Gastrocnemius medialis (tissue), 4 donors: ENCODE results near the gene IFT81. TPM values are rescaled to one million over a fixed set of nuclear protein-coding genes. Genes with fewer than 3 reads are reported as not detected.

Experiments
- ATAC-seq, 2 donors: fragments of 150-250 bp; one replicate each; pipeline ENCODE4 v1.9.1; 2016
- DNase-seq, 2 donors: peaks; one replicate each; pipeline ENCODE4 v3.0.0-alpha.2; 2019
- H3K27ac ChIP-seq, 4 donors: fragments of 200-600 bp; sonication (generic); 1 replicate in 1 of 4; 2 replicates in 3 of 4; pipeline ENCODE4 v1.5.1; 2016 to 2018; ENCODE audit warnings: mild to moderate bottlenecking in 2 of 4, moderate library complexity in 1 of 4
- H3K27me3 ChIP-seq, 3 donors: fragments of 200-600 bp; sonication (generic) in 2 of 3; 1 replicate in 1 of 3; 2 replicates in 2 of 3; pipeline versions ENCODE4 v1.5.1 to v1.6.0; 2016 to 2019; ENCODE audit warnings: mild to moderate bottlenecking in 1 of 3, moderate library complexity in 1 of 3
- H3K36me3 ChIP-seq, 2 donors: fragments of 200-600 bp; sonication (generic) in 1 of 2; one replicate each; pipeline ENCODE4 v1.5.1; 2017 to 2018
- H3K4me1 ChIP-seq, 2 donors: fragments of 200-600 bp; sonication (generic) in 1 of 2; one replicate each; pipeline ENCODE4 v1.5.1; 2016 to 2017; ENCODE audit warnings: mild to moderate bottlenecking in 2 of 2
- H3K4me3 ChIP-seq, 4 donors: fragments of 200-600 bp; sonication (generic) in 3 of 4; 1 replicate in 1 of 4; 2 replicates in 3 of 4; pipeline ENCODE4 v1.5.1; 2016 to 2019; ENCODE audit warnings: mild to moderate bottlenecking in 2 of 4
- H3K9me3 ChIP-seq, 3 donors: fragments of 200-600 bp; sonication (generic) in 2 of 3; 1 replicate in 1 of 3; 2 replicates in 2 of 3; pipeline ENCODE4 v1.5.1; 2016 to 2019
- POLR2A ChIP-seq, 2 donors: fragments of 450-650 bp; IDR thresholded peaks; one replicate each; pipeline ENCODE4 v1.6.1; 2017; ENCODE audit warnings: antibody characterized with exemption in 2 of 2, mild to moderate bottlenecking in 2 of 2, moderate library complexity in 2 of 2
- in situ Hi-C, 4 donors: fragments of 200-750 bp; cut with MboI; loops; one replicate each; pipeline versions ENCODE4 v1.15.0 to v1.8.0; 2017; ENCODE audit warnings: low sequenced_read_pairs in 4 of 4
- intact Hi-C: fragments of 100-400 bp; cut with DNase I; formaldehyde crosslinking; loops from one replicate; pipeline ENCODE4 v1.15.1; 2023; ENCODE audit warnings: low total_unique reads
- total RNA-seq, 4 donors: library from RNA; depleted of rRNA; stranded (reverse); fragments of >200 nt; gene quantifications; one replicate each; pipeline versions ENCODE4 v1.1.0 to v1.2.3, GENCODE V29; 2016
- TF ChIP-seq, protein P1 (sequence below), 5 experiments: fragments of 450-650 bp in 3 of 5; fragments of 200-600 bp in 2 of 5; sonication (generic) in 2 of 5; IDR thresholded peaks in 4 of 5; conservative IDR thresholded peaks in 1 of 5; 1 replicate in 4 of 5; 2 replicates in 1 of 5; pipeline ENCODE4 v1.5.1; 2016 to 2019; ENCODE audit warnings: antibody characterized with exemption in 5 of 5, mild to moderate bottlenecking in 3 of 5, moderate library complexity in 3 of 5

The IFT81 gene, protein sequence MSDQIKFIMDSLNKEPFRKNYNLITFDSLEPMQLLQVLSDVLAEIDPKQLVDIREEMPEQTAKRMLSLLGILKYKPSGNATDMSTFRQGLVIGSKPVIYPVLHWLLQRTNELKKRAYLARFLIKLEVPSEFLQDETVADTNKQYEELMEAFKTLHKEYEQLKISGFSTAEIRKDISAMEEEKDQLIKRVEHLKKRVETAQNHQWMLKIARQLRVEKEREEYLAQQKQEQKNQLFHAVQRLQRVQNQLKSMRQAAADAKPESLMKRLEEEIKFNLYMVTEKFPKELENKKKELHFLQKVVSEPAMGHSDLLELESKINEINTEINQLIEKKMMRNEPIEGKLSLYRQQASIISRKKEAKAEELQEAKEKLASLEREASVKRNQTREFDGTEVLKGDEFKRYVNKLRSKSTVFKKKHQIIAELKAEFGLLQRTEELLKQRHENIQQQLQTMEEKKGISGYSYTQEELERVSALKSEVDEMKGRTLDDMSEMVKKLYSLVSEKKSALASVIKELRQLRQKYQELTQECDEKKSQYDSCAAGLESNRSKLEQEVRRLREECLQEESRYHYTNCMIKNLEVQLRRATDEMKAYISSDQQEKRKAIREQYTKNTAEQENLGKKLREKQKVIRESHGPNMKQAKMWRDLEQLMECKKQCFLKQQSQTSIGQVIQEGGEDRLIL
- total RNA-seq = 1 to 10 TPM; 3.3 to 4.5 (median 3.7) TPM

DNA sequence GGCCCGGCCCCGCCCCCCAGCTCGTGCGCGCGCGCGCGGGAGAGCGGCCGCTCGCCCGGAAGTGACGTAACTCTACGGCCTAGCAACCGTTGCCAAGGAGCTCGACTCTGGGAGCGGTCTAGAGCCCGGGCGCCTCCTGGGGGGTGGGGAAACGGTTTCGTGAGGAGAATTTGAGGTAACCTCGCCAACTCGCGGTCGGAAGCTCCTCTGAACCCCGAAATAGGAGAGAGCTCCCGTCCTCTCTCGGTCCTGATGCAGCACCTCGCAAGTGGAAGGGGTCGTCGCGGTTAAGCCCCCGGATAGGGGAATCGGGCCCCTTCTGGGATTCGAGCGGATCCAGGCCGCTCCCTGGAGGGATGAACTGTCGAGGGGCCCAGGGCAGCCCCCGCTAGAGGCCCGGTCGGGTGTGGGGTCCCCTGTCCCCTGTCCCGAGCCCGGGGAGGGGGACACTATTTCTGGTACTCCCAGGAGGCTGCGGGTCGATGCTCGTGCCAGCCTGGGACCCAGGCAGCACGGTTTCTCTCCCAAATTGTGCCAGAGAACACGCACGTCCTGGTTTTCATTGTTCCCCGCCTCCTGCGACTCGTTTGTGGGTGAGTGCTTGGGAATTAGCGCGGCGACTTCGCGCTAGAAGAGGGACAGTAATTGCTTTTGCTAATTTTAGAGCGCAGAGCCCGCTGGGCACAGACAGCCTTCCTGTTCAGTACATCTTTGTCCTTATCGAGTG lies at the start of gene IFT81:
Gene IFT81, plus strand, starts transcription at position 89 of the 727 bp plus-strand sequence. CDS start 3,024 bp downstream, outside the sequence.
- in situ Hi-C loops (no loop called here), intact Hi-C loops (no loop called here)
- ATAC-seq (peak; percentile 97 to 99), DNase-seq (peak; percentile 89 to 92)
- H3K27me3 ChIP-seq = no peaks in the 10 kb centered on the region
- TF ChIP-seq, protein P1, sequence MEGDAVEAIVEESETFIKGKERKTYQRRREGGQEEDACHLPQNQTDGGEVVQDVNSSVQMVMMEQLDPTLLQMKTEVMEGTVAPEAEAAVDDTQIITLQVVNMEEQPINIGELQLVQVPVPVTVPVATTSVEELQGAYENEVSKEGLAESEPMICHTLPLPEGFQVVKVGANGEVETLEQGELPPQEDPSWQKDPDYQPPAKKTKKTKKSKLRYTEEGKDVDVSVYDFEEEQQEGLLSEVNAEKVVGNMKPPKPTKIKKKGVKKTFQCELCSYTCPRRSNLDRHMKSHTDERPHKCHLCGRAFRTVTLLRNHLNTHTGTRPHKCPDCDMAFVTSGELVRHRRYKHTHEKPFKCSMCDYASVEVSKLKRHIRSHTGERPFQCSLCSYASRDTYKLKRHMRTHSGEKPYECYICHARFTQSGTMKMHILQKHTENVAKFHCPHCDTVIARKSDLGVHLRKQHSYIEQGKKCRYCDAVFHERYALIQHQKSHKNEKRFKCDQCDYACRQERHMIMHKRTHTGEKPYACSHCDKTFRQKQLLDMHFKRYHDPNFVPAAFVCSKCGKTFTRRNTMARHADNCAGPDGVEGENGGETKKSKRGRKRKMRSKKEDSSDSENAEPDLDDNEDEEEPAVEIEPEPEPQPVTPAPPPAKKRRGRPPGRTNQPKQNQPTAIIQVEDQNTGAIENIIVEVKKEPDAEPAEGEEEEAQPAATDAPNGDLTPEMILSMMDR (IDR thresholded peaks at IDR 0.05 in 4 of 5, conservative IDR thresholded peaks at IDR 0.05 in 1 of 5) = no peak
- peak; percentile 65 to 67 for TF ChIP-seq POLR2A (IDR thresholded peaks at IDR 0.05)
- H3K9me3 ChIP-seq = no peaks in the 10 kb centered on the region
- peaks cover 7 to 18% of the 10 kb centered on the region in 2 donors for H3K4me1 ChIP-seq
- peak within 1 kb of the TSS; percentile 63 to 99 (median 93) for H3K4me3 ChIP-seq
- peak within 1 kb of the TSS; percentile 81 to 96 (median 92) for H3K27ac ChIP-seq
- H3K36me3 ChIP-seq = peaks cover 0 to 5% of the 10 kb centered on the region in 2 donors

DNA sequence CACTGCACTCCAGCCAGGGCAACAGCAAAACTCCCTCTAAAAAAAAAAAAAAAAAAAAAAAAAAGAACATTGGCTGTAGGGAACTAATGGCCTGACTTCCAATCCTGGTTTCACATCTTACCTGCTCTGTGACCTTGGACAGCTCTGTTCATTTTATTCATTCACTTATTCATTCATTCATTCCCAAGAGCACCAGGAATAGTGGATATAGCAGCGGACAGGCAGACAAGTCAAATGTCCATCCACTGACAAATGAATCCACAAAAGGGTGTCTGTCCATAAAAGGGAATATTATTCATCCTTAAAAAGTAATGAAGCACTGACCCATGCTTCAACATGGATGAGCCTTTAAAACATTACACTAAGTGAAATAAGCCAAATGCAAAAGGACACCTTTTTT lies 48.3 kb upstream of the IFT81 start:
- DNase-seq = no peak
- in situ Hi-C loops (no loop called here), intact Hi-C loops (no loop called here)
- Histone ChIP-seq H3K27ac (no peak overlapping the region), H3K4me3 (no peak overlapping the region), H3K27me3 (no peaks in the 10 kb centered on the region), H3K4me1 (peaks cover 0 to 4% of the 10 kb centered on the region in 2 donors), H3K9me3 (no peaks in the 10 kb centered on the region), H3K36me3 (no peaks in the 10 kb centered on the region)
- ATAC-seq = no peak
- TF ChIP-seq, protein P1 (IDR thresholded peaks at IDR 0.05 in 4 of 5, conservative IDR thresholded peaks at IDR 0.05 in 1 of 5) = no peak
- no peak for TF ChIP-seq POLR2A (IDR thresholded peaks at IDR 0.05)

DNA sequence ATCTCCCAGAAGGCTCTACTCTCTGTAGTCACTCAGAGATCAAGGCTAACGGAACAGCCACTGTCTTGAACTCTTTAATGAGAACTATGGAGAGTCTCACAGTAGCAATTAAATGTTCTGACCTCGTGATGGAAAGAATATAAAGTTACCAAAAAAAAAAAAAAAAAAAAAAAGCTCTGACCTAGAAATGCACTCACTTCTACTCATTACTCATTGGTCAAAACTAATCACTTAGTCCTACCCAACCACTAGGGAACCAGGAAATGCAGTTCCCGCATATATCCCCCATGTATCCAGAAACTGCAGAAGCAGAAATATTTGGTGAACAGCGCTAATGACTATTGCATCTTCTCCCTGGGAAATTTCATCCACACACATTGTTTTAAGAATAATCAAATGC lies 46.4 kb upstream of the IFT81 start:
- Histone ChIP-seq H3K9me3 (no peaks in the 10 kb centered on the region), H3K36me3 (no peaks in the 10 kb centered on the region), H3K4me1 (peaks cover 0 to 4% of the 10 kb centered on the region in 2 donors), H3K4me3 (no peak overlapping the region), H3K27ac (no peak overlapping the region), H3K27me3 (no peaks in the 10 kb centered on the region)
- ATAC-seq (no peak), DNase-seq (no peak)
- no peak for TF ChIP-seq POLR2A (IDR thresholded peaks at IDR 0.05)
- TF ChIP-seq, protein P1 (IDR thresholded peaks at IDR 0.05 in 4 of 5, conservative IDR thresholded peaks at IDR 0.05 in 1 of 5) = no peak
- in situ Hi-C loops = no loop called here
- intact Hi-C loops = no loop called here

DNA sequence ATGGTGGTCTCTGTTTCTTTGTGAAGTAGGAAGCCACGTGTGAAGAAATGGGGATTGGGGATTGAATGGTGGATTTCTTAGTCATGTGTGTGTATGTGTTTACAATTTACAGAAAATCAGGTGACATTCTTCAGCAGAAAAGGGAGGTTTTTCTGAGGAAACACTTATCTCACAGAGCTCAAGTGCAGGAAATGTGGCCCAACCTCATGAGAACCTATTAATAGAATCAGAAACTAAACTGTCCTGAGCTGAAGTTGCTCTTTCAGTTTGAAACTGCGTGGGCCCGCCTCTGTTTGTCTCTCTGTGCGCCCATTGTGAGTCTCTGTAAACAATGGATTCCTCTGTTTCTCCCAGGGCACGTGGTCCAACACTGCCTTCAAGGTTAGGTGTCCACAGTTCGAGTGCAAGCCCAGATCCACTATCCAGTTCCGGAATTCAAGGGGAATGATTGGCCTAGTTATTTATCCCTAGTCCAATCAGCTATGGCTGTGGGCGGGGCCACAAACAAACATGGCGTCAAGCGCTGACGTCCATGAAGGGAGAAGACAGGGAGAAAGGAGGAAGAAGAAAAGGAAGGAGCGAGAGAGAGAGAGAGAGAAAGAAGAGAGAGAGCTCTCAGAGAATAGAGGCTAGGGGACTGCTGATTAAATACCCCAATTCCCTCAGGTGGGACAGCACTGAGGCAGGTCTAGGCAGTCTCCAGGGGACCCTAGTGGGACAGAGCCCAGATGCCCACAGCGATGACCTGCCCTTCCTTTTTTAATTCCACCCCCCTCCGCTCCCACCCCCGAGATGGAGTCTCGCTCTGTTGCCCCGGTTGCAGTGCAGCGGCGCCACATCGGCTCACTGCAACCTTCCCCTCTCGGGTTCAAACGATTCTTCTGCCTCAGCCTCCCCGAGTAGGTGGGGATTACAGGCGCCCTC lies 44.4 kb upstream of the IFT81 start:
- Histone ChIP-seq H3K4me1 (no peaks in the 10 kb centered on the region), H3K27me3 (no peaks in the 10 kb centered on the region), H3K36me3 (no peaks in the 10 kb centered on the region), H3K4me3 (no peak overlapping the region), H3K9me3 (no peaks in the 10 kb centered on the region), H3K27ac (no peak overlapping the region)
- intact Hi-C loops = no loop called here
- in situ Hi-C loops = no loop called here
- no peak for TF ChIP-seq POLR2A (IDR thresholded peaks at IDR 0.05)
- TF ChIP-seq, protein P1 (IDR thresholded peaks at IDR 0.05 in 4 of 5, conservative IDR thresholded peaks at IDR 0.05 in 1 of 5) = no peak
- ATAC-seq = no peak
- DNase-seq = peak in 1 of 2 donors; percentile 17
